ENCODE measurements around the gene SP2.
A peak's percentile ranks its signal among the peaks of the same experiment; 100 is the strongest.

The SP2 gene

GRCh38 chr17:47895856-47896671 lies at the start of gene SP2:
TSS of gene SP2 (plus strand) at chr17:47896236. CDS start at chr17:47896287, 51 bp downstream.
- peak; percentile 100 for DNase-seq (ENCODE audit: low spot score)

- DNase-seq (ENCODE audit: low spot score): no peak
Measured at GRCh38 chr17:47846716-47847340, 49.2 kb upstream of the SP2 start.

- peak; percentile 29 for DNase-seq (ENCODE audit: low spot score)
Measured at GRCh38 chr17:47847341-47848197, 48.5 kb upstream of the SP2 start.

- DNase-seq (ENCODE audit: low spot score): no peak
Measured at GRCh38 chr17:47848198-47848513, 47.9 kb upstream of the SP2 start.

GRCh38 chr17:47850373-47850691 lies 45.7 kb upstream of the SP2 start:
- no peak for DNase-seq (ENCODE audit: low spot score)

GRCh38 chr17:47850692-47851573 lies 45.1 kb upstream of the SP2 start, which contains the start of gene SP6:
TSS of gene SP6 (minus strand) at chr17:47851163. CDS start at chr17:47848429, 2,734 bp downstream.
- peak; percentile 72 for DNase-seq (ENCODE audit: low spot score)

- no peak for DNase-seq (ENCODE audit: low spot score)
Measured at GRCh38 chr17:47851764-47852112, 44.3 kb upstream of the SP2 start.

- no peak for DNase-seq (ENCODE audit: low spot score)
Measured at GRCh38 chr17:47852113-47852949, 43.7 kb upstream of the SP2 start.

- no peak for DNase-seq (ENCODE audit: low spot score)
Measured at GRCh38 chr17:47853616-47854015, 42.4 kb upstream of the SP2 start.

GRCh38 chr17:47855737-47856136 lies 40.3 kb upstream of the SP2 start:
- DNase-seq (ENCODE audit: low spot score): no peak

GRCh38 chr17:47856830-47857229 lies 39.2 kb upstream of the SP2 start:
- no peak for DNase-seq (ENCODE audit: low spot score)

- DNase-seq (ENCODE audit: low spot score): no peak
Measured at GRCh38 chr17:47857551-47858455, 38.2 kb upstream of the SP2 start.

- DNase-seq (ENCODE audit: low spot score): no peak
Measured at GRCh38 chr17:47860386-47860785, 35.6 kb upstream of the SP2 start.

- DNase-seq (ENCODE audit: low spot score): no peak
Measured at GRCh38 chr17:47862621-47863440, 33.2 kb upstream of the SP2 start.

- DNase-seq (ENCODE audit: low spot score): no peak
Measured at GRCh38 chr17:47864791-47865216, 31.2 kb upstream of the SP2 start.

- no peak for DNase-seq (ENCODE audit: low spot score)
Measured at GRCh38 chr17:47866941-47867340, 29.1 kb upstream of the SP2 start.

- DNase-seq (ENCODE audit: low spot score): no peak
Measured at GRCh38 chr17:47867813-47868533, 28.1 kb upstream of the SP2 start.

- DNase-seq (ENCODE audit: low spot score): no peak
Measured at GRCh38 chr17:47869114-47869513, 26.9 kb upstream of the SP2 start.

Data from CD4-positive, alpha-beta T cell treated with Interleukin-2 at 100 ng/mL for 4 hours (primary cell).